Esophagus muscularis mucosa (tissue), 4 donors: ENCODE results near the gene CPNE1. TPM values are rescaled to one million over a fixed set of nuclear protein-coding genes. Genes with fewer than 3 reads are reported as not detected.

Experiments used
- DNase-seq: peaks from one replicate; pipeline ENCODE4 v3.0.0-alpha.2; 2017; ENCODE audit errors: extremely low spot score
- H3K27ac ChIP-seq, 4 donors: fragments of 200-600 bp; sonication (generic); replicated peaks in 1 of 4; 1 replicate in 3 of 4; 2 replicates in 1 of 4; pipeline ENCODE4 v1.5.1; 2016 to 2019; ENCODE audit warnings: mild to moderate bottlenecking in 1 of 4
- H3K27me3 ChIP-seq, 4 donors: fragments of 200-600 bp; sonication (generic); one replicate each; pipeline versions ENCODE4 v1.5.1 to v1.6.0; 2016 to 2019
- H3K36me3 ChIP-seq, 4 donors: fragments of 200-600 bp; sonication (generic); one replicate each; pipeline ENCODE4 v1.5.1; 2016 to 2019
- H3K4me1 ChIP-seq, 4 donors: fragments of 200-600 bp; sonication (generic); one replicate each; pipeline ENCODE4 v1.5.1; 2016 to 2019
- H3K4me3 ChIP-seq, 4 donors: fragments of 200-600 bp; sonication (generic); 1 replicate in 2 of 4; 2 replicates in 2 of 4; pipeline ENCODE4 v1.5.1; 2016 to 2019; ENCODE audit warnings: mild to moderate bottlenecking in 4 of 4, moderate library complexity in 1 of 4
- H3K9me3 ChIP-seq, 4 donors: fragments of 200-600 bp; sonication (generic); 1 replicate in 3 of 4; 2 replicates in 1 of 4; pipeline ENCODE4 v1.5.1; 2016 to 2019
- CTCF ChIP-seq, 3 experiments: fragments of 200-600 bp in 2 of 3; fragments of 450-650 bp in 1 of 3; sonication (generic) in 2 of 3; IDR thresholded peaks; one replicate each; pipeline ENCODE4 v1.5.1; 2017 to 2019; ENCODE audit warnings: antibody characterized with exemption in 3 of 3, mild to moderate bottlenecking in 2 of 3, moderate library complexity in 1 of 3
- EP300 ChIP-seq: sonication (generic); formaldehyde crosslinking; IDR thresholded peaks from one replicate; pipeline ENCODE4 v1.6.1; 2017; ENCODE audit warnings: antibody characterized with exemption
- POLR2A ChIP-seq: fragments of 450-650 bp; IDR thresholded peaks from one replicate; pipeline ENCODE4 v1.6.1; 2017; ENCODE audit warnings: antibody characterized with exemption, moderate library complexity, mild to moderate bottlenecking, low read depth
- POLR2AphosphoS5 ChIP-seq, 2 donors: sonication (generic); formaldehyde crosslinking; IDR thresholded peaks; one replicate each; pipeline ENCODE4 v1.6.1; 2017; ENCODE audit warnings: antibody characterized with exemption in 2 of 2
- WGBS: methylation state at CpG from one replicate; pipeline ENCODE4 v1.1.5; 2018; 5-methylcytosine and 5-hydroxymethylcytosine counted together
- intact Hi-C: fragments of 100-400 bp; cut with DNase I; formaldehyde crosslinking; loops from one replicate; pipeline ENCODE4 v1.15.1; 2023
- total RNA-seq, 4 donors: library from RNA; depleted of rRNA; stranded (reverse); fragments of >200 nt; gene quantifications; one replicate each; pipeline versions ENCODE4 v1.1.0 to v1.2.1, GENCODE V29; 2016

Gene CPNE1
- total RNA-seq, 4 donors from 2014 or later, result 23.0 to 148 (median 99.9) TPM

DNA sequence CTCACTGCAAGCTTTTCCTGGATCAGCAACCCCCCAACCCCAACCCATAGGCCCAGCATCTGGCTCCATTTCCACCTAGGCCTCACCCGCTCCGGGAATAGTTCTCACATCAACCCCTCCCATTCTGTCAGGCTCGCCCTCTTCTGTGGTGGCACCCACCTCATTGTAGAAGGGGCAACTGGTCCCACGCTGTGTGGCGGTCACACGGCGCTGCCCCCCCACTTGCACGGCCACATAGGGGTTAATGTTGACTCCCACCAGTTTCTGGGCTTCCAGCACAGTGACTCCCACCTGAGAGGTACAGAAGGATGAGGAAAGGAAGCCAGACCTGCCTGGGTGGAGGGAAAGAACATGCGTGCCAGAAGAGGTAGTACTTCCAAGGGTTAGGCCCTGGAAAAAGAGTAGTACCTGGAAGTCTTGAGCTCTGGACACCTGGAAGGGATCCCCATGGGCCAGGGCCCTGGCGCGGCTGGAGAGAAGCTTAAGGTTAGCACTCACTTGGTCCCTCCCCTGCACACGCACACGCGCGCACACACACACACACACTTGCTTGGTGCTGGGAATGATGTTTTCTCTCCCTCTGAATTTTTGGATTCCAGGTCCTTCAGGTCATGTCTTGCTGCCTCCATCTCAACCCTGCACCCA is 61.7 kb downstream of the CPNE1 start:
- WGBS, result 91% methylated on average over 13 of the region's 15 CpGs
- no peak for TF ChIP-seq CTCF (IDR thresholded peaks at IDR 0.05)
- TF ChIP-seq EP300, result no peak
- no peak for TF ChIP-seq POLR2AphosphoS5 (IDR thresholded peaks at IDR 0.05)
- no peak for TF ChIP-seq POLR2A
- intact Hi-C loops, result no loop called here
- H3K4me1 ChIP-seq, result peaks cover 16 to 24% (median 20%) of the 10 kb centered on the region in 4 donors
- no peaks in the 10 kb centered on the region for H3K36me3 ChIP-seq
- DNase-seq, result no peak
- H3K9me3 ChIP-seq, result no peaks in the 10 kb centered on the region
- H3K4me3 ChIP-seq, result no peak overlapping the region
- no peak overlapping the region for H3K27ac ChIP-seq
- H3K27me3 ChIP-seq, result peaks cover 0 to 41% (median 7%) of the 10 kb centered on the region in 4 donors

DNA sequence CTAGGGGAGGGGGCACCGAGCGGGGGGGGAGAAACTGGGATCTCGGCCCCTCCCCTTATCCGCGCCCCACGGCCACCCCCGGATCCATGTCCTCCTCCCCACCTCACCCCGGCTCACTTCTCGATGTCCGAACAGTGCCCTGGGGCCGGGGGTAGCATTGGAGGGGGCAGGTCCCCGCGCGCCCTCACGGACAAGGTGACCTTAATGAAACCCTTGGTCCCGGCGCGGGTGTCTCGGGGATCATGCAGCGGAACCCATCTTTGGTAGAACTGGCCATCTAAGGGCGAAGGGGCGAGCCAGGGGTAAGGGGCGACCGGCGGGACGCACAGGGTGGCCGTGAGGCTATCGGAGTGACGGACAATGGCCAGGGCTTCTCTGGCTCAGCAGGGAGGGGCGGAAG is 62.7 kb downstream of the CPNE1 start:
- peaks cover 16 to 24% (median 20%) of the 10 kb centered on the region in 4 donors for H3K4me1 ChIP-seq
- DNase-seq, result no peak
- H3K9me3 ChIP-seq, result no peaks in the 10 kb centered on the region
- H3K36me3 ChIP-seq, result no peaks in the 10 kb centered on the region
- H3K27me3 ChIP-seq, result peaks cover 0 to 49% (median 7%) of the 10 kb centered on the region in 4 donors
- intact Hi-C loops, result no loop called here
- TF ChIP-seq POLR2AphosphoS5 (IDR thresholded peaks at IDR 0.05) (no peak), EP300 (no peak), POLR2A (no peak), CTCF (IDR thresholded peaks at IDR 0.05) (no peak)
- peak overlapping the region; percentile 57 to 68 (median 60) for H3K4me3 ChIP-seq
- 30% methylated on average over 17 of the region's 30 CpGs for WGBS
- peak overlapping the region in 3 of 4 donors; percentile 27 to 49 (median 36) for H3K27ac ChIP-seq

GRCh38 chr20:35600993-35601973 is 63.4 kb downstream of the CPNE1 start:
- H3K36me3 ChIP-seq, result no peaks in the 10 kb centered on the region
- TF ChIP-seq POLR2A, result no peak
- TF ChIP-seq CTCF (IDR thresholded peaks at IDR 0.05), result peak; percentile 52 to 64 (median 59)
- no peak for TF ChIP-seq EP300
- TF ChIP-seq POLR2AphosphoS5 (IDR thresholded peaks at IDR 0.05), result peak; percentile 57 to 59
- intact Hi-C loops, result no loop called here
- DNase-seq, result no peak
- 5% methylated on average over 25 of the region's 103 CpGs for WGBS
- H3K27me3 ChIP-seq, result peaks cover 0 to 51% (median 7%) of the 10 kb centered on the region in 4 donors
- peak overlapping the region in 3 of 4 donors; percentile 27 to 49 (median 36) for H3K27ac ChIP-seq
- no peaks in the 10 kb centered on the region for H3K9me3 ChIP-seq
- H3K4me3 ChIP-seq, result peak overlapping the region; percentile 57 to 68 (median 60)
- peaks cover 16 to 24% (median 20%) of the 10 kb centered on the region in 4 donors for H3K4me1 ChIP-seq

- no peaks in the 10 kb centered on the region for H3K36me3 ChIP-seq
- H3K4me1 ChIP-seq, result peaks cover 16 to 24% (median 20%) of the 10 kb centered on the region in 4 donors
- H3K27ac ChIP-seq, result no peak overlapping the region
- intact Hi-C loops, result no loop called here
- TF ChIP-seq POLR2A (no peak), POLR2AphosphoS5 (IDR thresholded peaks at IDR 0.05) (no peak), EP300 (no peak), CTCF (IDR thresholded peaks at IDR 0.05) (no peak)
- peaks cover 0 to 51% (median 7%) of the 10 kb centered on the region in 4 donors for H3K27me3 ChIP-seq
- whole genome bisulfite sequencing, result 39% methylated on average over 23 of the region's 34 CpGs
- H3K9me3 ChIP-seq, result no peaks in the 10 kb centered on the region
- DNase-seq, result no peak
- peak overlapping the region; percentile 57 to 68 (median 60) for H3K4me3 ChIP-seq
Observed at GRCh38 chr20:35600176-35600992, 64.3 kb downstream of the CPNE1 start.
